GM20431 (cell line): ENCODE results near the gene GPT2.

ENCODE experiments used
- in situ Hi-C: fragments of 300-500 bp; cut with MseI, MboI; formaldehyde crosslinking; loops from one replicate; pipeline ENCODE4 v1.15.0; 2020; ENCODE audit warnings: low sequenced_read_pairs; ENCODE audit not compliant: unreplicated experiment

GPT2 gene

GRCh38 chr16:46954562-46954961, 70.4 kb downstream of the GPT2 start:
- in situ Hi-C loops, result loop anchor here (25.0 kb wide), 2 partner anchors 183 to 1208 kb away; partner anchors contain the start of genes ABCC12 and NETO2

GRCh38 chr16:46961373-46962353, 77.5 kb downstream of the GPT2 start:
- in situ Hi-C loops, result loop anchor here (25.0 kb wide), 2 partner anchors 176 to 1201 kb away; partner anchors contain the start of genes ABCC12 and NETO2

- in situ Hi-C loops, result loop anchor here (25.0 kb wide), 2 partner anchors 175 to 1200 kb away; partner anchors contain the start of genes ABCC12 and NETO2
These were observed 78.5 kb downstream of the GPT2 start for GRCh38 chr16:46962629-46963028.

GRCh38 chr16:46968063-46968435, 83.9 kb downstream of the GPT2 start:
- in situ Hi-C loops, result loop anchor here (25.0 kb wide), 2 partner anchors 169 to 1194 kb away; partner anchors contain the start of genes ABCC12 and NETO2

- in situ Hi-C loops, result loop anchor here (25.0 kb wide), 2 partner anchors 167 to 1192 kb away; partner anchors contain the start of genes ABCC12 and NETO2
These were observed 85.9 kb downstream of the GPT2 start for GRCh38 chr16:46970089-46970488.

- in situ Hi-C loops, result loop anchor here (25.0 kb wide), 2 partner anchors 166 to 1191 kb away; partner anchors contain the start of genes ABCC12 and NETO2
These were observed 87.1 kb downstream of the GPT2 start for GRCh38 chr16:46971271-46971670.

- in situ Hi-C loops, result loop anchor here (25.0 kb wide), 2 partner anchors 165 to 1190 kb away; partner anchors contain the start of genes ABCC12 and NETO2
These were observed 88.5 kb downstream of the GPT2 start for GRCh38 chr16:46972429-46973206.

- in situ Hi-C loops, result loop anchor here (25.0 kb wide), 2 partner anchors 164 to 1189 kb away; partner anchors contain the start of genes ABCC12 and NETO2
These were observed 89.2 kb downstream of the GPT2 start, which contains the start of gene DNAJA2 for GRCh38 chr16:46973207-46973995. TSS of gene DNAJA2 (minus strand) at chr16:46973674. CDS start at chr16:46973572, 102 bp downstream.

GRCh38 chr16:46973996-46974324, 89.8 kb downstream of the GPT2 start:
- in situ Hi-C loops, result loop anchor here (25.0 kb wide), 2 partner anchors 163 to 1188 kb away; partner anchors contain the start of genes ABCC12 and NETO2

GRCh38 chr16:46974352-46974751, 90.2 kb downstream of the GPT2 start:
- in situ Hi-C loops, result loop anchor here (25.0 kb wide), 2 partner anchors 163 to 1188 kb away; partner anchors contain the start of genes ABCC12 and NETO2

GRCh38 chr16:46975165-46975564, 91.0 kb downstream of the GPT2 start:
- in situ Hi-C loops, result no loop called here

GRCh38 chr16:46975908-46976470, 91.8 kb downstream of the GPT2 start:
- in situ Hi-C loops, result no loop called here

- in situ Hi-C loops, result no loop called here
These were observed 92.4 kb downstream of the GPT2 start for GRCh38 chr16:46976550-46976949.
